Prostate gland (tissue), 2 donors: Measurements from ENCODE around the gene LITAF. TPM values are rescaled to one million over a fixed set of nuclear protein-coding genes. Genes with fewer than 3 reads are reported as not detected.

Experiments used
- DNase-seq: peaks from one replicate; pipeline ENCODE4 v3.0.0-alpha.2; 2019; ENCODE audit warnings: low spot score
- H3K27ac ChIP-seq, 2 donors: fragments of 200-600 bp; sonication (generic); 2 replicates each; pipeline ENCODE4 v1.5.1; 2017 to 2019
- H3K27me3 ChIP-seq: fragments of 200-600 bp; sonication (generic); replicated peaks from 2 replicates; pipeline ENCODE4 v1.5.1; 2019; ENCODE audit not compliant: insufficient read depth
- H3K36me3 ChIP-seq, 2 donors: fragments of 200-600 bp; sonication (generic); 1 replicate in 1 of 2; 2 replicates in 1 of 2; pipeline versions ENCODE4 v1.5.1 to v1.8.1; 2017 to 2019
- H3K4me1 ChIP-seq: fragments of 200-600 bp; sonication (generic); replicated peaks from 2 replicates; pipeline ENCODE4 v1.5.1; 2019
- H3K4me3 ChIP-seq, 2 donors: fragments of 200-600 bp; sonication (generic); 2 replicates each; pipeline ENCODE4 v1.5.1; 2017 to 2019
- H3K9me3 ChIP-seq: fragments of 200-600 bp; sonication (generic); 2 replicates; pipeline ENCODE4 v1.5.1; 2017
- CTCF ChIP-seq, 4 experiments: fragments of 200-600 bp in 2 of 4; fragments of 450-650 bp in 2 of 4; sonication (generic) in 2 of 4; IDR thresholded peaks; 1 replicate in 3 of 4; 2 replicates in 1 of 4; pipeline ENCODE4 v1.5.1; 2016 to 2019; ENCODE audit warnings: antibody characterized with exemption in 4 of 4, mild to moderate bottlenecking in 2 of 4, moderate library complexity in 2 of 4
- POLR2A ChIP-seq: fragments of 450-650 bp; IDR thresholded peaks from one replicate; pipeline ENCODE4 v1.6.1; 2016; ENCODE audit warnings: antibody characterized with exemption, mild to moderate bottlenecking
- POLR2AphosphoS5 ChIP-seq: sonication (generic); formaldehyde crosslinking; IDR thresholded peaks from one replicate; pipeline ENCODE4 v1.6.1; 2017; ENCODE audit warnings: antibody characterized with exemption
- WGBS: methylation state at CpG from one replicate; pipeline ENCODE4 v1.1.5; 2018; 5-methylcytosine and 5-hydroxymethylcytosine counted together
- intact Hi-C: fragments of 100-400 bp; cut with DNase I; formaldehyde crosslinking; loops from one replicate; pipeline ENCODE4 v1.14.2; 2022
- total RNA-seq, 2 donors: library from RNA; depleted of rRNA; stranded (reverse); fragments of >200 nt; gene quantifications; one replicate each; pipeline ENCODE4 v1.1.0, GENCODE V29; 2016

Gene LITAF
- total RNA-seq, 2 donors from 2014 or later: 92.5 to 137 TPM

GRCh38 chr16:11543661-11544393, 42.9 kb downstream of the LITAF start:
- intact Hi-C loops: no loop called here
- no peak for TF ChIP-seq POLR2AphosphoS5
- no peak for TF ChIP-seq POLR2A
- TF ChIP-seq CTCF (IDR thresholded peaks at IDR 0.05): no peak
- WGBS: 72% methylated on average over 12 of the region's 12 CpGs
- Histone ChIP-seq H3K27me3 (no peaks in the 10 kb centered on the region), H3K4me3 (no peak overlapping the region), H3K36me3 (no peaks in the 10 kb centered on the region), H3K9me3 (no peaks in the 10 kb centered on the region), H3K4me1 (no peaks in the 10 kb centered on the region), H3K27ac (no peak overlapping the region)
- no peak for DNase-seq

- Histone ChIP-seq H3K27me3 (no peaks in the 10 kb centered on the region), H3K4me3 (no peak overlapping the region), H3K27ac (no peak overlapping the region), H3K9me3 (no peaks in the 10 kb centered on the region), H3K36me3 (no peaks in the 10 kb centered on the region), H3K4me1 (no peaks in the 10 kb centered on the region)
- TF ChIP-seq CTCF (IDR thresholded peaks at IDR 0.05) (no peak), POLR2A (no peak), POLR2AphosphoS5 (no peak)
- WGBS: 52% methylated on average over 9 of the region's 9 CpGs
- DNase-seq: no peak
- intact Hi-C loops: no loop called here
Observed at GRCh38 chr16:11542069-11542744, 44.5 kb downstream of the LITAF start.

GRCh38 chr16:11539641-11540050, 47.1 kb downstream of the LITAF start:
- TF ChIP-seq POLR2A (no peak), CTCF (IDR thresholded peaks at IDR 0.05) (no peak), POLR2AphosphoS5 (peak; percentile 17)
- Histone ChIP-seq H3K9me3 (no peaks in the 10 kb centered on the region), H3K4me1 (peaks cover 5% of the 10 kb centered on the region), H3K27me3 (no peaks in the 10 kb centered on the region), H3K27ac (no peak overlapping the region), H3K36me3 (no peaks in the 10 kb centered on the region), H3K4me3 (no peak overlapping the region)
- 78% methylated on average over 4 of the region's 4 CpGs for WGBS
- intact Hi-C loops: loop anchor here (10.0 kb wide), 1 partner anchor 145 kb away; no protein-coding TSS in a partner anchor
- DNase-seq: no peak

- Histone ChIP-seq H3K27ac (no peak overlapping the region), H3K4me1 (peaks cover 5% of the 10 kb centered on the region), H3K4me3 (no peak overlapping the region), H3K9me3 (no peaks in the 10 kb centered on the region), H3K36me3 (no peaks in the 10 kb centered on the region), H3K27me3 (no peaks in the 10 kb centered on the region)
- WGBS: 76% methylated on average over 9 of the region's 9 CpGs
- no peak for TF ChIP-seq CTCF (IDR thresholded peaks at IDR 0.05)
- no peak for DNase-seq
- intact Hi-C loops: loop anchor here (10.0 kb wide), 1 partner anchor 144 kb away; no protein-coding TSS in a partner anchor
Observed at GRCh38 chr16:11538880-11539279, 47.8 kb downstream of the LITAF start.
